ENCODE results near the gene PDX1.

PDX1 gene

GRCh38 chr13:27970382-27971235 lies 50.8 kb downstream of the PDX1 start:
- DNase-seq = no peak

GRCh38 chr13:27971236-27971645 lies 51.4 kb downstream of the PDX1 start:
- no peak for DNase-seq

- no peak for DNase-seq
Measured at GRCh38 chr13:27971776-27972477, 52.1 kb downstream of the PDX1 start.

- no peak for DNase-seq
Measured at GRCh38 chr13:27972478-27972820, 52.6 kb downstream of the PDX1 start.

GRCh38 chr13:27973291-27973690 lies 53.5 kb downstream of the PDX1 start:
- no peak for DNase-seq

GRCh38 chr13:27973961-27974662 lies 54.3 kb downstream of the PDX1 start:
- no peak for DNase-seq
